Measurements from ENCODE around the gene PRDM5. TPM values are rescaled to one million over a fixed set of nuclear protein-coding genes. Genes with fewer than 3 reads are reported as not detected.

PRDM5 gene
- total RNA-seq, 1 donor, result 30.7 TPM

GRCh38 chr4:120688791-120689190, 233.7 kb downstream of the PRDM5 start:
- peak; percentile 35 for DNase-seq (ENCODE audit: low read depth)
- TF ChIP-seq, protein P1, sequence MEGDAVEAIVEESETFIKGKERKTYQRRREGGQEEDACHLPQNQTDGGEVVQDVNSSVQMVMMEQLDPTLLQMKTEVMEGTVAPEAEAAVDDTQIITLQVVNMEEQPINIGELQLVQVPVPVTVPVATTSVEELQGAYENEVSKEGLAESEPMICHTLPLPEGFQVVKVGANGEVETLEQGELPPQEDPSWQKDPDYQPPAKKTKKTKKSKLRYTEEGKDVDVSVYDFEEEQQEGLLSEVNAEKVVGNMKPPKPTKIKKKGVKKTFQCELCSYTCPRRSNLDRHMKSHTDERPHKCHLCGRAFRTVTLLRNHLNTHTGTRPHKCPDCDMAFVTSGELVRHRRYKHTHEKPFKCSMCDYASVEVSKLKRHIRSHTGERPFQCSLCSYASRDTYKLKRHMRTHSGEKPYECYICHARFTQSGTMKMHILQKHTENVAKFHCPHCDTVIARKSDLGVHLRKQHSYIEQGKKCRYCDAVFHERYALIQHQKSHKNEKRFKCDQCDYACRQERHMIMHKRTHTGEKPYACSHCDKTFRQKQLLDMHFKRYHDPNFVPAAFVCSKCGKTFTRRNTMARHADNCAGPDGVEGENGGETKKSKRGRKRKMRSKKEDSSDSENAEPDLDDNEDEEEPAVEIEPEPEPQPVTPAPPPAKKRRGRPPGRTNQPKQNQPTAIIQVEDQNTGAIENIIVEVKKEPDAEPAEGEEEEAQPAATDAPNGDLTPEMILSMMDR (IDR thresholded peaks at IDR 0.05; ENCODE audit: insufficient read depth, low read depth, low read length), result no peak
- no peak overlapping the region for H3K4me3 ChIP-seq (ENCODE audit: low read depth, low read length)

- no peak overlapping the region for H3K4me3 ChIP-seq (ENCODE audit: low read depth, low read length)
- peak; percentile 16 for DNase-seq (ENCODE audit: low read depth)
- TF ChIP-seq, protein P1 (IDR thresholded peaks at IDR 0.05; ENCODE audit: insufficient read depth, low read depth, low read length), result no peak
These were observed 236.7 kb downstream of the PRDM5 start for GRCh38 chr4:120685756-120686278.

- TF ChIP-seq, protein P1 (IDR thresholded peaks at IDR 0.05; ENCODE audit: insufficient read depth, low read depth, low read length), result no peak
- H3K4me3 ChIP-seq (ENCODE audit: low read depth, low read length), result no peak overlapping the region
- DNase-seq (ENCODE audit: low read depth), result no peak
These were observed 238.5 kb downstream of the PRDM5 start for GRCh38 chr4:120683897-120684540.

- H3K4me3 ChIP-seq (ENCODE audit: low read depth, low read length), result no peak overlapping the region
- no peak for DNase-seq (ENCODE audit: low read depth)
- TF ChIP-seq, protein P1 (IDR thresholded peaks at IDR 0.05; ENCODE audit: insufficient read depth, low read depth, low read length), result no peak
These were observed 239.5 kb downstream of the PRDM5 start for GRCh38 chr4:120682981-120683380.

GRCh38 chr4:120680647-120681228, 241.8 kb downstream of the PRDM5 start:
- H3K4me3 ChIP-seq (ENCODE audit: low read depth, low read length), result no peak overlapping the region
- TF ChIP-seq, protein P1 (IDR thresholded peaks at IDR 0.05; ENCODE audit: insufficient read depth, low read depth, low read length), result no peak
- no peak for DNase-seq (ENCODE audit: low read depth)

- no peak for DNase-seq (ENCODE audit: low read depth)
- TF ChIP-seq, protein P1 (IDR thresholded peaks at IDR 0.05; ENCODE audit: insufficient read depth, low read depth, low read length), result no peak
- no peak overlapping the region for H3K4me3 ChIP-seq (ENCODE audit: low read depth, low read length)
These were observed 248.8 kb downstream of the PRDM5 start for GRCh38 chr4:120673696-120674095.

Measured in fibroblast of villous mesenchyme (primary cell).